Sigmoid colon (tissue), 4 donors: ENCODE data around the gene NADSYN1.

Experiments used
- POLR2A ChIP-seq, 2 donors: fragments of 450-650 bp; IDR thresholded peaks; one replicate each; pipeline ENCODE4 v1.6.1; 2016; ENCODE audit warnings: antibody characterized with exemption in 2 of 2, mild to moderate bottlenecking in 2 of 2, moderate library complexity in 2 of 2
- POLR2AphosphoS5 ChIP-seq, 4 donors: sonication (generic); formaldehyde crosslinking; IDR thresholded peaks; one replicate each; pipeline ENCODE4 v1.6.1; 2017; ENCODE audit warnings: antibody characterized with exemption in 4 of 4
- TF ChIP-seq, protein P1 (sequence below), 4 experiments: fragments of 450-650 bp in 3 of 4; fragments of 200-600 bp in 1 of 4; IDR thresholded peaks; one replicate each; pipeline ENCODE4 v1.5.1; 2016 to 2019; ENCODE audit warnings: antibody characterized with exemption in 4 of 4, mild to moderate bottlenecking in 3 of 4, moderate library complexity in 2 of 4

DNA sequence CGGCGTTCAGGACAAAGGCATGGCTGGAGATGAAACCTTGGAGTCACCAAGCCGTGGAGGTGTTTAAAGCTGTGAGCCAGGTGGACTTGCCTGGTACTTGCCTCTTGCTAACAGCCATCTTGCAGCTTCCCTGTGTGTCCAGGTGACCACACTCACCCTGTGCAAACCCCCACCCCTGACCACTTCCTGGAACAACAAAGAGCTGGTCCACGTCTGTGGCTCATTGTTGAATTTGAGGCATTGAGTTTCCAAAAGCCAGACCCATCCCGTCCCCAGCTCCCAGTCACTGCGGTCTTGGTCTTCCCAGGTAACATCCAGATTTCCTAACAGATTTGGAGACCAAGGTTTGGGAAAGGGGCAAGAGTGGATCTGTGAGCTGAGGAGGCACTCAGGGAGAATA, 23.3 kb upstream of the NADSYN1 start:
- TF ChIP-seq, protein P1, sequence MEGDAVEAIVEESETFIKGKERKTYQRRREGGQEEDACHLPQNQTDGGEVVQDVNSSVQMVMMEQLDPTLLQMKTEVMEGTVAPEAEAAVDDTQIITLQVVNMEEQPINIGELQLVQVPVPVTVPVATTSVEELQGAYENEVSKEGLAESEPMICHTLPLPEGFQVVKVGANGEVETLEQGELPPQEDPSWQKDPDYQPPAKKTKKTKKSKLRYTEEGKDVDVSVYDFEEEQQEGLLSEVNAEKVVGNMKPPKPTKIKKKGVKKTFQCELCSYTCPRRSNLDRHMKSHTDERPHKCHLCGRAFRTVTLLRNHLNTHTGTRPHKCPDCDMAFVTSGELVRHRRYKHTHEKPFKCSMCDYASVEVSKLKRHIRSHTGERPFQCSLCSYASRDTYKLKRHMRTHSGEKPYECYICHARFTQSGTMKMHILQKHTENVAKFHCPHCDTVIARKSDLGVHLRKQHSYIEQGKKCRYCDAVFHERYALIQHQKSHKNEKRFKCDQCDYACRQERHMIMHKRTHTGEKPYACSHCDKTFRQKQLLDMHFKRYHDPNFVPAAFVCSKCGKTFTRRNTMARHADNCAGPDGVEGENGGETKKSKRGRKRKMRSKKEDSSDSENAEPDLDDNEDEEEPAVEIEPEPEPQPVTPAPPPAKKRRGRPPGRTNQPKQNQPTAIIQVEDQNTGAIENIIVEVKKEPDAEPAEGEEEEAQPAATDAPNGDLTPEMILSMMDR (IDR thresholded peaks at IDR 0.05), result no peak
- TF ChIP-seq POLR2A (IDR thresholded peaks at IDR 0.05), result no peak
- TF ChIP-seq POLR2AphosphoS5 (IDR thresholded peaks at IDR 0.05), result no peak
